HG03064 (cell line): ENCODE measurements around the gene ZNF488.

ENCODE experiments used
- ATAC-seq: cut with Tn5 transposase; IDR thresholded peaks from one replicate; pipeline ENCODE4 v1.9.1; 2021; ENCODE audit warnings: low read depth; ENCODE audit not compliant: unreplicated experiment

Gene ZNF488

DNA sequence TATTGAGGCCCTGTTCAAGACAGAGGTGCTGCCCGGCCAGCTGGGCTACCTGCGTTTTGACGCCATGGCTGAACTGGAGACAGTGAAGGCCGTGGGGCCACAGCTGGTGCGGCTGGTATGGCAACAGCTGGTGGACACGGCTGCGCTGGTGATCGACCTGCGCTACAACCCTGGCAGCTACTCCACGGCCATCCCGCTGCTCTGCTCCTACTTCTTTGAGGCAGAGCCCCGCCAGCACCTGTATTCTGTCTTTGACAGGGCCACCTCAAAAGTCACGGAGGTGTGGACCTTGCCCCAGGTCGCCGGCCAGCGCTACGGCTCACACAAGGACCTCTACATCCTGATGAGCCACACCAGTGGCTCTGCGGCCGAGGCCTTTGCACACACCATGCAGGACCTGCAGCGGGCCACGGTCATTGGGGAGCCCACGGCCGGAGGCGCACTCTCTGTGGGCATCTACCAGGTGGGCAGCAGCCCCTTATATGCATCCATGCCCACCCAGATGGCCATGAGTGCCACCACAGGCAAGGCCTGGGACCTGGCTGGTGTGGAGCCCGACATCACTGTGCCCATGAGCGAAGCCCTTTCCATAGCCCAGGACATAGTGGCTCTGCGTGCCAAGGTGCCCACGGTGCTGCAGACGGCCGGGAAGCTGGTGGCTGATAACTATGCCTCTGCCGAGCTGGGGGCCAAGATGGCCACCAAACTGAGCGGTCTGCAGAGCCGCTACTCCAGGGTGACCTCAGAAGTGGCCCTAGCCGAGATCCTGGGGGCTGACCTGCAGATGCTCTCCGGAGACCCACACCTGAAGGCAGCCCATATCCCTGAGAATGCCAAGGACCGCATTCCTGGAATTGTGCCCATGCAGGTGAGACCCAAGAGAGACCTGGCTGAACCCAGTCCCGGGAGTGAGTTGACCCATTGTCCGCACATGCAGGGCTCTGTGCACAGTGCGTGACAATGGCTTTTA lies 33.1 kb downstream of the ZNF488 start:
- ATAC-seq = no peak

DNA sequence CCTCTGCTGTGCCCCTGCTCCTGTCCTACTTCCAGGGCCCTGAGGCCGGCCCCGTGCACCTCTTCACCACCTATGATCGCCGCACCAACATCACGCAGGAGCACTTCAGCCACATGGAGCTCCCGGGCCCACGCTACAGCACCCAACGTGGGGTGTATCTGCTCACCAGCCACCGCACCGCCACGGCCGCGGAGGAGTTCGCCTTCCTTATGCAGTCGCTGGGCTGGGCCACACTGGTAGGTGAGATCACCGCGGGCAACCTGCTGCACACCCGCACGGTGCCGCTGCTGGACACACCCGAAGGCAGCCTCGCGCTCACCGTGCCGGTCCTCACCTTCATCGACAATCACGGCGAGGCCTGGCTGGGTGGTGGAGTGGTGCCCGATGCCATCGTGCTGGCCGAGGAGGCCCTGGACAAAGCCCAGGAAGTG lies 34.1 kb downstream of the ZNF488 start:
- ATAC-seq = no peak

DNA sequence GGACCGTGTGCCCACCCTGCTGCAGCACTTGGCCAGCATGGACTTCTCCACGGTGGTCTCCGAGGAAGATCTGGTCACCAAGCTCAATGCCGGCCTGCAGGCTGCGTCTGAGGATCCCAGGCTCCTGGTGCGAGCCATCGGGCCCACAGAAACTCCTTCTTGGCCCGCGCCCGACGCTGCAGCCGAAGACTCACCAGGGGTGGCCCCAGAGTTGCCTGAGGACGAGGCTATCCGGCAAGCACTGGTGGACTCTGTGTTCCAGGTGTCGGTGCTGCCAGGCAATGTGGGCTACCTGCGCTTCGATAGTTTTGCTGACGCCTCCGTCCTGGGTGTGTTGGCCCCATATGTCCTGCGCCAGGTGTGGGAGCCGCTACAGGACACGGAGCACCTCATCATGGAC lies 34.6 kb downstream of the ZNF488 start:
- ATAC-seq = no peak

DNA sequence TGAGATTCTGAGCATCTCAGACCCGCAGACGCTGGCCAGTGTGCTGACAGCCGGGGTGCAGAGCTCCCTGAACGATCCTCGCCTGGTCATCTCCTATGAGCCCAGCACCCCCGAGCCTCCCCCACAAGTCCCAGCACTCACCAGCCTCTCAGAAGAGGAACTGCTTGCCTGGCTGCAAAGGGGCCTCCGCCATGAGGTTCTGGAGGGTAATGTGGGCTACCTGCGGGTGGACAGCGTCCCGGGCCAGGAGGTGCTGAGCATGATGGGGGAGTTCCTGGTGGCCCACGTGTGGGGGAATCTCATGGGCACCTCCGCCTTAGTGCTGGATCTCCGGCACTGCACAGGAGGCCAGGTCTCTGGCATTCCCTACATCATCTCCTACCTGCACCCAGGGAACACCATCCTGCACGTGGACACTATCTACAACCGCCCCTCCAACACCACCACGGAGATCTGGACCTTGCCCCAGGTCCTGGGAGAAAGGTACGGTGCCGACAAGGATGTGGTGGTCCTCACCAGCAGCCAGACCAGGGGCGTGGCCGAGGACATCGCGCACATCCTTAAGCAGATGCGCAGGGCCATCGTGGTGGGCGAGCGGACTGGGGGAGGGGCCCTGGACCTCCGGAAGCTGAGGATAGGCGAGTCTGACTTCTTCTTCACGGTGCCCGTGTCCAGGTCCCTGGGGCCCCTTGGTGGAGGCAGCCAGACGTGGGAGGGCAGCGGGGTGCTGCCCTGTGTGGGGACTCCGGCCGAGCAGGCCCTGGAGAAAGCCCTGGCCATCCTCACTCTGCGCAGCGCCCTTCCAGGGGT lies 35.2 kb downstream of the ZNF488 start:
- no peak for ATAC-seq

DNA sequence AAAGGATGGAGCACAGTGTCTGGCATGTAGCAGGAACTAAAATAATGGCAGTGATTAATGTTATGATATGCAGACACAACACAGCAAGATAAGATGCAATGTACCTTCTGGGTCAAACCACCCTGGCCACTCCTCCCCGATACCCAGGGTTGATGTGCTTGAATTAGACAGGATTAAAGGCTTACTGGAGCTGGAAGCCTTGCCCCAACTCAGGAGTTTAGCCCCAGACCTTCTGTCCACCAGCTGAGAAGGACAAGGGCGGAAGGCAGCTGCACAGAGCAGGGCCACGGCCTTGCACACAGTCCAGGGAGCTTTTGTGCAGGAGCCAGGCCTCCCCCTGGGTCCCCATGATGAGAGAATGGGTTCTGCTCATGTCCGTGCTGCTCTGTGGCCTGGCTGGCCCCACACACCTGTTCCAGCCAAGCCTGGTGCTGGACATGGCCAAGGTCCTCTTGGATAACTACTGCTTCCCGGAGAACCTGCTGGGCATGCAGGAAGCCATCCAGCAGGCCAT lies 35.9 kb downstream of the ZNF488 start, which contains the start of gene RBP3:
RBP3 (plus strand) TSS at position 226 of the 514 bp plus-strand sequence; CDS start at position 348, 122 bp downstream.
- no peak for ATAC-seq

DNA sequence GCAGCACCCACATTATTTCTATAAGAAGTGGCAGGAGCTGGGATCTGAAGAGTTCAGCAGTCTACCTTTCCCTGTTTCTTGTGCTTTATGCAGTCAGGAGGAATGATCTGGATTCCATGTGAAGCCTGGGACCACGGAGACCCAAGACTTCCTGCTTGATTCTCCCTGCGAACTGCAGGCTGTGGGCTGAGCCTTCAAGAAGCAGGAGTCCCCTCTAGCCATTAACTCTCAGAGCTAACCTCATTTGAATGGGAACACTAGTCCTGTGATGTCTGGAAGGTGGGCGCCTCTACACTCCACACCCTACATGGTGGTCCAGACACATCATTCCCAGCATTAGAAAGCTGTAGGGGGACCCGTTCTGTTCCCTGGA lies 36.8 kb downstream of the ZNF488 start:
- ATAC-seq = no peak

DNA sequence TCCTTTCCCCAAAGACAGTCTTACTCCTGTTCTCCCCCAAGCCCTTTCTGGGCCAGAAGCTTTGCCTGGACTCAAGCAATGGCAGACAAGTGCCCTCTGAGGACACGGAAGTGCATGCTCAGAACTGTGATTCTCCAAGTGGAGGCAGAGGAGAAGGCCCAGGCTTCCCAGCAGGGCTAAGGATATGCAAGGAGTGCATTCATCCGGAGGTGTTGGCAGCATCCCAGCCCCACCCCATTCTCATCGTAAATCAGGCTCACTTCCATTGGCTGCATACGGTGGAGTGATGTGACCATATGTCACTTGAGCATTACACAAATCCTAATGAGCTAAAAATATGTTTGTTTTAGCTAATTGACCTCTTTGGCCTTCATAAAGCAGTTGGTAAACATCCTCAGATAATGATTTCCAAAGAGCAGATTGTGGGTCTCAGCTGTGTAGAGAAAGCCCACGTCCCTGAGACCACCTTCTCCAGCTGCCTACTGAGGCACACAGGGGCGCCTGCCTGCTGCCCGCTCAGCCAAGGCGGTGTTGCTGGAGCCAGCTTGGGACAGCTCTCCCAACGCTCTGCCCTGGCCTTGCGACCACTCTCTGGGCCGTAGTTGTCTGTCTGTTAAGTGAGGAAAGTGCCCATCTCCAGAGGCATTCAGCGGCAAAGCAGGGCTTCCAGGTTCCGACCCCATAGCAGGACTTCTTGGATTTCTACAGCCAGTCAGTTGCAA lies 37.4 kb downstream of the ZNF488 start:
- no peak for ATAC-seq

DNA sequence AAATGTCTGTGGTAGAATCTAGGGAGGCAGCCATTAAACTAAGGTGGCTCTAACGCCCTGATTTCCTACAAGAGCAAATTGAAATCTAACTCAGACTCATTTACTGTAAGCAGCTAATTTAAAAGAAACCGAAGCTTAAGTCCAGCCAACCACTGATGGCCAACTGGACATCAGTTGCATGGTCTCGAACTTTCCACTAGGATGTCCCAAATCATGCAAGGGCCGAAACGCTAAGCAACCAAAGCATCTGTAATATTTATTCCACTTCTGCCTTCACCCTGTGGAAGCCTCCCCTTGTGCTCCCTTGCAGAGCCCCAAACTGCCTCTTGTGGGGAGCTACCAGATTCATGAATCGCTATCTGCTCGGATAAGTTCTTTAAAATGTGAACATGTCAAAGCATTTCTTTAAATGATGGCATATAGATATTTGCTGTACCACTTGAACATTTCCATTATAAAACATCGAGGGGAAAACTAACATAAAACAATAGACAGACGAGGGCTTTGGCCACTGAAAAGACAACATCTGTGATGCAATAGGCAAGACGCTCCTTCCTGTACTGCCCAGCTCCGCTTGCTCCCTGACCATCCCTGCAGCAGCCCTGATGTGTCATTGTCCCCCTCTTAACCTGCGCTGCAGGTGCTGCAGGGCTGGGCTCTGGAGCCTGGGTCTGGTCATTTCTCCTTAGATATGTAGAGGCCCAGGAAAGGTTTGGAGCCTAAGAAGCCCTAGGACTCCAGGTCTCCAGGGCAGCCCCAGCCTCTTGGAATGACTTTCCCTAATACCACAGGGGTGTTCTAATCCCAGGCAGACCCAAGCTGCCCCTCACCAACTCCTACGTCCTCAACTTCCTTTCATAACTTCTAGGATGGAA lies 38.9 kb downstream of the ZNF488 start:
- no peak for ATAC-seq

DNA sequence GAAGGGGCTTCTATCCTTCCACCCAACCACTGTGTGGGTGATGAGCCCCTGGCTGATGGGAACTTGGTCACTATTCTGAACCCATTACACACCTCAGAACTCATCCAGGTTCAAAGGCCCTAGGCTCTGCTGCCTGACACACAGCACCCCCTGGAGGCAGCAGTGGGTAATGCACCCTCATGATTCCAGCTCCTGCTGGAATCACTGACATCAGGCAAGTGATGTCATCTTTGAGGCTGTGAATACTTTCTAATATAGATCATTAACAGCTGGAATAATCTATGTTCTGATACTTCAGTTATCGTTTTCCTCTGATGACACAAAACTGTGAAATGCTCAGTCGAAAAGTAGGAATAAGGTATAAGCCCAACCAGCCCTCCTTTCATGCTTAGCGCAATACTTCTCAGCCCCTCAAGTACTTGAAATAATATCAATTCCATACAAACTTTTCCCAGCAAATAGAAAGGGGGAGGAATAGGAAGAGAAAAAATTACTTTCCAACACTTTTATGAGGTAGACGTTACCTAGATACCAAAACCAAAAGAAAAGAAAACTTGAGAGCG lies 43.4 kb downstream of the ZNF488 start:
- no peak for ATAC-seq

DNA sequence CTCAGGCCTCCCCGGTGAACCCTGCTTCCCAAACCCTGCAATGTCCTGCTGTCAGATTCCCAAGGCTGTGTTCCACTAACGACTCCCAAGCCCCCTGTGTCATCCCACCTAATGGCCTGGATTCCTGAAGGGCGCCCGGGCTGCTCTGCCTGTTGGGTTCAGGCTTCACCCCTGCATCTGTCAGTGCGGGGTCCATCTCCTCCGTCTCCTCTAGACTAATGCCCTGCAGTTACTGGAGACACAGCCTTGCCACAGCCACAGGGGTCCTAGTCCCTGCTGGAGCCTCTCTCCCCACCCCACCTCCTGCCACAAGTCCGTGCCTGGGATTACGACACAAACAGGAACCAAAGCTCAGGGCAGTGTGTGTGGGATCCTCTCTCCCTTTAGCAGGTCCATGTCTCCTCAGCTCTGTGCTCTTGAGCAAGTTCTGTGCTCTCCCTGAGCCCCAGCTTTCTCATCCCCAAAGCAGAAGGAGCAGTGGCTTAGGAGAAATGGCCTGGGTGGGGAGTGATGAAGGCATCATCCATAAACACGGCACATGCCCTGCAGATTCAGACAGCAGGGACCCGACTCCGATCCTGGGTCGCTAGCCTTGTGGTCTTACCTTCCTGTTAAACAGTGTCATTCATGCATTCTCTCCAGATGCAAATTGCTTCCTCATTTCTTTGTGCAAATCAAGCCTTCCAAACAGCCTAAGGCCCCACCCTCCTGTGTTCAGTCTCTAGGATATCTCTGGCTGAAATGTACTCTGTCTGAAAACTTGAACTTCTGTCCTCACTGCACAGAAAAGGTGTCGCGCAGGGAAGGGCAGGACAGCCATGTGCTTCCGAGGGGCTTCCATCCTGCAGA lies 44.1 kb downstream of the ZNF488 start:
- no peak for ATAC-seq

DNA sequence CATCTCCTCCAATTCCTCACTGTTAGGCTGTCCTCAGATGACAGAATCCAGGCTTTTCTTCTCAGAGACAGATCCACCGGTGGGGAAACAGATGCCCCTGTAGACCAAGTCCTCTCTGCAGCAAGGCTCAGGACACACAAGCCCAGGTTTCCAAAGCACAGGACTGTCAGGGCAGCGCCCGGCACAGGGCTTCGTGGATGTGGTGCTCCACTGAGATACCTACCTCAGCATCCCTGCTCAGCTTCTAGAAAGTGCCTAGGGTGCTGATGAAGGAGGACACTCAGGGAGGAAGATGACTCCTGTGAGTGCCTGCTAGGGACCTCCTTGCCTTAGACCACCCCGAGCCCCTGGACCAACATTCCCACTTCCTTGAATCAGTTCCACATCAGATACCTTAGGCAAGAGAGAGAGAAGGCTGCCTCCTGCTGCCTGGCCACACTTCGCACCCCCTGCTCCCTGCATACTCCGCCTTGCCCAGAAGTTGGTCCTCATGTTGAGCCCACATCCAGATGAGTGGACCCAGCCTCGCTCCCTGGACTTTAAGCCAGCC lies 44.8 kb downstream of the ZNF488 start:
- ATAC-seq = no peak

DNA sequence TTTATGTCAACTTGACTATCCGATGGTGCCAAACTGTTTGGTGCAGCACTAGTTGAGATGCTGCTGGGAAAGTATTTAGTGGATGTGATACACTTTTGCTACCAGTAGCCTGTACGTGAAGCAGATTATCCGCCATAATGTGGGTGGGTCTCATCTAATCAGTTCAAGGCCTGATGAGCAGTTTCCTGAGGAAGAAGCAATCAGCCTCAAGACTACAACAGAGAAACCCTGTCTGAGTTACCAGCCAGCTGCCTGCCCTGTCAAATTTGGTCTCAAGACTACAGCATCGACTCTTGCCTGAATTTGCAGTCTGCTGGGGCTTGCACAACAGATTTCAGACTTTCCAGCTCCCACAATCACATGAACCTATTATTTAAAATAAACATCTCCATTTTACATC lies 46.8 kb downstream of the ZNF488 start:
- ATAC-seq = no peak

DNA sequence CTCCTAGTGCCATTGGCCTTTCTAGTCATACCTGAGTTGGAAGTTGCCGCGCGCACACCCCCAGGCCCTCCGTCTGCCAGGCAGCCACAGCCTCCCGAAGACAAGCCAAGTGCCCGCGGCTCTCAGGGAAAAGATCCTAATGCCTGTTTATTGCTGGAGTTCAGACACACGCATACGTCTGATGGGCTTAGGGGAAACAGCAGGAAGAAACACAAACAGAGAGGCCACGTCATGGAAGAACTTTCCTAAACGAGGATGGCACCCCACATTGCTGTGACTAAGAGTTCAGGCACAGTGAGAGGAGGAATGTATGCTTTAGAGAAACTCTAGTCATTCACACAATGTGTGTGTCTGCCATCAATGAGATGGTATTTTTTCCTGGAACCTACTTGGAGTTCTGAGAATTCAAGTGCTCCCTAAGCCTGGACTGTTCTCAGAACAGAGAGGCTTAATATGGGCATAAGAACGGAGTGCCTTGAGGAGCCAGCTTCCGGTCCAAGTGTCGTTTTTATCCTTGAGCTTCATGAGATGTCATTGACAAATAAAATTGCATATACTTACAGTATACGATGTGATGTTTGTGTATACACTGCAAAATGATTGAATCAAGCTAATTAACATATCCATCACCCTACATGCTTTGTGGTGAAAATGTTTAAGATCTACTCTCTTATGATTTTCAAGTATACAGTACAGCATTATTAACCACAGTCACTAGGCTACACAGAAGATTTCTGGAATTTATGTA lies 47.5 kb downstream of the ZNF488 start:
- ATAC-seq = no peak

DNA sequence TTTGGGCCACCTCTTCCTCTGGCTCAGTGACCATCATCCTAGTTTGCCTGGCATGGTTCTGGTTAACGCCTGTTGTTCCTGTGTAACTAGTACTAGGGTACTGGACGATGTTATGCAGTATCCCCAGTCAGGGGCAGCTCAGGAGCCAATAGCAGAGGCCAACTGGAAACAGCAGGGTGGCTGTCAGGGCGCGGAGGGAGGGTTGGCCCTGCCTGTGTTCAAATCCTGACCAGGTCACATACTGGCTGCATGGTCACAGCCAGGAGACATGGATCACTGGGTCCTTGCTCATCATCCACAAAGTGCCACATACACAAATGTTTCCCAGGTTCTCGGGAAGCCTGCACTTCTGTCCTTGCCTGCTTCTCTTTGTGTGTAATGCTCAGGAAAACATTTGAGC lies 48.2 kb downstream of the ZNF488 start:
- no peak for ATAC-seq

DNA sequence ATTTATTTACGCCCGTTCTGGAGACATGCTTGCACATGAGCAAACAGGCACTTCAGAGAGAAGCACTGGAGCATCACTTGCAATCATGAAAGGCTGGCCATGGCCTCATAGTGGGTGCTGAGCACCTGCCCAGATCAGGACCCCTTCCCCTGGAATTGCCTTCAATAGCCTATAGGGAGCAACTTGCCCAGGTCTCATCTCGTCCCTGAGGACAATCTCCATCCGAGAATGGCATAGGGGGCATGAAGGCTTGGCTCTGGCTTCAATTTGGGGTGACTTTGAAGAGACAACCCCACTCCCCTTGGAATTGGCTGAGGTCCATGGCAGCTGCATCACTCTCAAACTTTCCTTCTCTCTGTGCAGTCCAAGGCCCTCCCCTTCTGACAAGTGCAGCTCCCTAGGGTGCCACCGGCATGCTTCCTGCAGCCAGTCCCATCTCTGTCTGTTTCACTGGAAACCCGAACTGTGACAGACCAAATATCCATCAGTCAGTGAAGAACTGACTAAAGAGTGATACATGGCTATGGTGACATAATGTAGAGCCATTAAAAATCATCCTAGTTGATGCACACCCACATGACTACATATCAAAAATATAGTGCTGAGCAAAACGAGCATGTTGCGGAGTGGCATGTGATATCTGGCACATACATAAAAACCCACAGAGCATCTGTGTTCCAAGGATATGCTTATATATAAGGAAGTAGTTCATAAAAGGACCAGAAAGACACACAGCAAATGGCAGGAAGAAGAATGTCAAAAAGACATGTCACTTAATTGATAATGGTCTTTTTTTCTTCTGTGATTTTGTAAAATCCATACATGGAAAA lies 49.4 kb downstream of the ZNF488 start:
- no peak for ATAC-seq

DNA sequence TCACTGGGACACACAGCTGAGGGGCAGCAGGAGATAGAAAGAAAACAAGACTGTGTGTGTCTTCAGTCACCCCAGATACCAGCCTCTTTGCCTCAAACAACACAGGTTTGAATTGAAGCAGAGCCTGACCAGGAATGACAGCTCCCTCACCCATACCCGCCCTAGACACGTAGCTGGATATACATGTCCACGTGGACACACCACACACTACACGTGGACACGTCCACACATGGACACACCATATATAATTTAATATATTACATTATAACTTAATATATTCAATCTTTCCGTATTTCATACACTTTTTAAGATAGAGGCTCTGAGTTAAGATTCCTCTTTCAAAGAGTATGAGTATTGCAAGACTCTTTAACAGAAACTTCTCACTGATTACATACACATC lies 50.6 kb downstream of the ZNF488 start:
- no peak for ATAC-seq

DNA sequence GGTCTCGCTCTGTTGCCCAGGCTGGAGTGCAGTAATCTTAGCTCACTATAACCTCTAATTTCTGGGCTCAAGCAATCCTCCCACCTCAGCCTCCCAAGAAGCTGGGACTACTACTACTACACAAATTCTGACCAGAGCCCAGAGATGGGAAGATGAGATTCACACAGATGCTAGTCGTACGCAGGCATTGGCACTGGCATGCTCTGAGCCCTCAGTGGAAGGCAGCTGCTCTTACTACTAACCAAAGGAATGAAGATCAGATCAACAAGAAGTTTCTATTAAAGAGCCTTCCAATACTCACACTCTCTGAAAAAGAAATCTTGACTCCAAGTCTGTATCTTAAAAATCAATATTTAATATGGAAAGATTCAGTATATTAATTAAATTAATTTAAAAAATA lies 51.1 kb downstream of the ZNF488 start:
- ATAC-seq = no peak
